Superior temporal gyrus (tissue), 1 donor: ENCODE data around the gene CCDC85A.

Experiments used
- DNase-seq: peaks from one replicate; pipeline ENCODE4 v3.0.0-alpha.2; 2016; ENCODE audit errors: extremely low spot score

Gene CCDC85A

GRCh38 chr2:56364902-56365301 lies 181.1 kb downstream of the CCDC85A start:
- no peak for DNase-seq

- no peak for DNase-seq
Observed at GRCh38 chr2:56369316-56369715, 185.5 kb downstream of the CCDC85A start.

- DNase-seq: no peak
Observed at GRCh38 chr2:56372071-56372656, 188.4 kb downstream of the CCDC85A start.

GRCh38 chr2:56375251-56375650 lies 191.5 kb downstream of the CCDC85A start:
- no peak for DNase-seq

- no peak for DNase-seq
Observed at GRCh38 chr2:56376699-56377665, 193.2 kb downstream of the CCDC85A start.

GRCh38 chr2:56379066-56379465 lies 195.3 kb downstream of the CCDC85A start:
- DNase-seq: no peak

- DNase-seq: no peak
Observed at GRCh38 chr2:56380861-56381260, 197.1 kb downstream of the CCDC85A start.

GRCh38 chr2:56382466-56382865 lies 198.7 kb downstream of the CCDC85A start:
- DNase-seq: no peak

GRCh38 chr2:56386657-56387056 lies 202.9 kb downstream of the CCDC85A start:
- no peak for DNase-seq

- DNase-seq: no peak
Observed at GRCh38 chr2:56390644-56391043, 206.9 kb downstream of the CCDC85A start.

- no peak for DNase-seq
Observed at GRCh38 chr2:56410140-56410539, 226.3 kb downstream of the CCDC85A start.

GRCh38 chr2:56416500-56417176 lies 232.8 kb downstream of the CCDC85A start:
- no peak for DNase-seq
